Breast epithelium (tissue), 4 donors: ENCODE data around the gene MARCHF4. TPM values are rescaled to one million over a fixed set of nuclear protein-coding genes. Genes with fewer than 3 reads are reported as not detected.

Experiments used
- DNase-seq, 2 donors: peaks; one replicate each; pipeline ENCODE4 v3.0.0-alpha.2; 2019; ENCODE audit warnings: low spot score in 2 of 2
- H3K27ac ChIP-seq, 2 donors: fragments of 200-600 bp; sonication (generic) in 1 of 2; one replicate each; pipeline ENCODE4 v1.5.1; 2016 to 2019; ENCODE audit warnings: mild to moderate bottlenecking in 1 of 2
- H3K27me3 ChIP-seq, 2 donors: fragments of 200-600 bp; sonication (generic) in 1 of 2; one replicate each; pipeline versions ENCODE4 v1.5.1 to v1.6.0; 2017 to 2019; ENCODE audit warnings: control low read depth in 1 of 2, mild to moderate bottlenecking in 1 of 2
- H3K36me3 ChIP-seq: fragments of 200-600 bp; one replicate; pipeline ENCODE4 v1.5.1; 2019
- H3K4me1 ChIP-seq, 2 donors: fragments of 200-600 bp; sonication (generic); one replicate each; pipeline ENCODE4 v1.5.1; 2016 to 2019; ENCODE audit warnings: control low read depth in 1 of 2
- H3K4me3 ChIP-seq, 3 donors: fragments of 200-600 bp; sonication (generic); 1 replicate in 2 of 3; 2 replicates in 1 of 3; pipeline ENCODE4 v1.5.1; 2016 to 2019; ENCODE audit warnings: mild to moderate bottlenecking in 3 of 3, moderate library complexity in 2 of 3
- H3K9me3 ChIP-seq, 2 donors: fragments of 200-600 bp; sonication (generic) in 1 of 2; one replicate each; pipeline ENCODE4 v1.5.1; 2016 to 2019; ENCODE audit warnings: control low read depth in 1 of 2
- CTCF ChIP-seq, 3 donors: fragments of 450-650 bp; IDR thresholded peaks; one replicate each; pipeline ENCODE4 v1.5.1; 2016 to 2017; ENCODE audit warnings: antibody characterized with exemption in 3 of 3, mild to moderate bottlenecking in 3 of 3, moderate library complexity in 3 of 3
- POLR2A ChIP-seq: fragments of 450-650 bp; IDR thresholded peaks from one replicate; pipeline ENCODE4 v1.6.1; 2016; ENCODE audit warnings: antibody characterized with exemption, mild to moderate bottlenecking, moderate library complexity
- POLR2AphosphoS5 ChIP-seq, 3 donors: sonication (generic); formaldehyde crosslinking; IDR thresholded peaks; one replicate each; pipeline ENCODE4 v1.6.1; 2017; ENCODE audit warnings: antibody characterized with exemption in 3 of 3
- intact Hi-C: fragments of 100-400 bp; cut with DNase I; formaldehyde crosslinking; loops from one replicate; pipeline ENCODE4 v1.15.1; 2023; ENCODE audit warnings: low total_unique reads
- total RNA-seq, 3 donors: library from RNA; depleted of rRNA; stranded (reverse); fragments of >200 nt; gene quantifications; one replicate each; pipeline ENCODE4 v1.1.0, GENCODE V29; 2016

Gene MARCHF4
- total RNA-seq, 3 donors from 2014 or later, result not detected

GRCh38 chr2:216369821-216370220 is 2.5 kb downstream of the MARCHF4 start:
- Histone ChIP-seq H3K27me3 (peaks cover 8 to 70% of the 10 kb centered on the region in 2 donors), H3K4me3 (no peak overlapping the region), H3K9me3 (no peaks in the 10 kb centered on the region), H3K36me3 (no peaks in the 10 kb centered on the region), H3K4me1 (peaks cover 0 to 7% of the 10 kb centered on the region in 2 donors), H3K27ac (no peak overlapping the region)
- DNase-seq, result no peak
- intact Hi-C loops, result no loop called here
- no peak for TF ChIP-seq POLR2A
- TF ChIP-seq CTCF (IDR thresholded peaks at IDR 0.05), result no peak
- TF ChIP-seq POLR2AphosphoS5 (IDR thresholded peaks at IDR 0.05), result no peak

GRCh38 chr2:216366777-216367471 is 5.4 kb downstream of the MARCHF4 start:
- Histone ChIP-seq H3K9me3 (no peaks in the 10 kb centered on the region), H3K36me3 (no peaks in the 10 kb centered on the region), H3K4me3 (no peak overlapping the region), H3K4me1 (peaks cover 0 to 7% of the 10 kb centered on the region in 2 donors), H3K27ac (no peak overlapping the region), H3K27me3 (peaks cover 8 to 52% of the 10 kb centered on the region in 2 donors)
- intact Hi-C loops, result no loop called here
- no peak for TF ChIP-seq CTCF (IDR thresholded peaks at IDR 0.05)
- TF ChIP-seq POLR2A, result no peak
- TF ChIP-seq POLR2AphosphoS5 (IDR thresholded peaks at IDR 0.05), result no peak
- no peak for DNase-seq

- Histone ChIP-seq H3K27me3 (peaks cover 3 to 38% of the 10 kb centered on the region in 2 donors), H3K4me1 (no peaks in the 10 kb centered on the region), H3K27ac (no peak overlapping the region), H3K4me3 (no peak overlapping the region), H3K36me3 (no peaks in the 10 kb centered on the region), H3K9me3 (no peaks in the 10 kb centered on the region)
- TF ChIP-seq POLR2A (no peak), CTCF (IDR thresholded peaks at IDR 0.05) (no peak), POLR2AphosphoS5 (IDR thresholded peaks at IDR 0.05) (no peak)
- intact Hi-C loops, result no loop called here
- no peak for DNase-seq
These were observed 6.8 kb downstream of the MARCHF4 start for GRCh38 chr2:216365518-216365917.

- Histone ChIP-seq H3K4me3 (no peak overlapping the region), H3K27ac (no peak overlapping the region), H3K27me3 (peaks cover 0 to 17% of the 10 kb centered on the region in 2 donors), H3K4me1 (no peaks in the 10 kb centered on the region), H3K36me3 (no peaks in the 10 kb centered on the region), H3K9me3 (no peaks in the 10 kb centered on the region)
- intact Hi-C loops, result no loop called here
- TF ChIP-seq CTCF (IDR thresholded peaks at IDR 0.05), result no peak
- TF ChIP-seq POLR2AphosphoS5 (IDR thresholded peaks at IDR 0.05), result no peak
- no peak for TF ChIP-seq POLR2A
- DNase-seq, result no peak
These were observed 9.1 kb downstream of the MARCHF4 start for GRCh38 chr2:216363221-216363620.

- no peak overlapping the region for H3K27ac ChIP-seq
- no peak for TF ChIP-seq CTCF (IDR thresholded peaks at IDR 0.05)
- no peak for TF ChIP-seq POLR2A
- TF ChIP-seq POLR2AphosphoS5 (IDR thresholded peaks at IDR 0.05), result no peak
- DNase-seq, result no peak
- H3K4me3 ChIP-seq, result no peak overlapping the region
- intact Hi-C loops, result no loop called here
- no peaks in the 10 kb centered on the region for H3K9me3 ChIP-seq
- H3K27me3 ChIP-seq, result peaks cover 0 to 17% of the 10 kb centered on the region in 2 donors
- H3K36me3 ChIP-seq, result no peaks in the 10 kb centered on the region
- no peaks in the 10 kb centered on the region for H3K4me1 ChIP-seq
These were observed 9.6 kb downstream of the MARCHF4 start for GRCh38 chr2:216362730-216363129.
